SJCRH30 (cell line): Measurements from ENCODE around the gene ARHGEF5. TPM values are rescaled to one million over a fixed set of nuclear protein-coding genes. Genes with fewer than 3 reads are reported as not detected.
A peak's percentile ranks its signal among the peaks of the same experiment; 100 is the strongest.
"Not testable (repeated sequence)": the region's sequence is repeated elsewhere in the genome, so short reads cannot be mapped to it uniquely, and the experiment has no call there.

ENCODE experiments used
- DNase-seq, 2 experiments: peaks; one replicate each; pipeline ENCODE4 v3.0.0-alpha.2; 2015 to 2020
- H3K27ac ChIP-seq: fragments of 250-450 bp; sonication (Bioruptor Pico); 2 replicates; pipeline ENCODE4 v1.5.1; 2020; ENCODE audit warnings: mild to moderate bottlenecking, moderate library complexity
- H3K27me3 ChIP-seq: fragments of 250-450 bp; sonication (Bioruptor Pico); 2 replicates; pipeline ENCODE4 v1.5.1; 2020; ENCODE audit warnings: mild to moderate bottlenecking, moderate library complexity
- H3K36me3 ChIP-seq: fragments of 250-450 bp; sonication (Bioruptor Pico); 2 replicates; pipeline ENCODE4 v1.5.1; 2020; ENCODE audit warnings: mild to moderate bottlenecking, moderate library complexity
- H3K4me1 ChIP-seq: fragments of 250-450 bp; sonication (Bioruptor Pico); 2 replicates; pipeline ENCODE4 v1.5.1; 2020; ENCODE audit warnings: mild to moderate bottlenecking, moderate library complexity
- H3K4me3 ChIP-seq: fragments of 250-450 bp; sonication (Bioruptor Pico); 2 replicates; pipeline ENCODE4 v1.5.1; 2020; ENCODE audit warnings: mild to moderate bottlenecking, moderate library complexity
- H3K9me3 ChIP-seq: fragments of 250-450 bp; sonication (Bioruptor Pico); replicated peaks from 2 replicates; pipeline ENCODE4 v1.5.1; 2020; ENCODE audit warnings: mild to moderate bottlenecking, moderate library complexity
- total RNA-seq: library from RNA; depleted of rRNA; stranded (reverse); fragments of >200 nt; shearing (Covaris generic); gene quantifications from 2 replicates; pipeline ENCODE4 v1.2.3, GENCODE V29; 2014

ARHGEF5 gene
- total RNA-seq, 1 experiment from 2014 or later: not detected

- peaks cover 13% of the 10 kb centered on the region; the same call in 1 of the 2 replicates for H3K27me3 ChIP-seq
- no peak overlapping the region for H3K4me3 ChIP-seq
- H3K9me3 ChIP-seq: no peaks in the 10 kb centered on the region
- no peaks in the 10 kb centered on the region for H3K36me3 ChIP-seq
- no peak for DNase-seq
- no peaks in the 10 kb centered on the region for H3K4me1 ChIP-seq
- no peak overlapping the region for H3K27ac ChIP-seq
Observed at GRCh38 chr7:144398911-144399310, 43.7 kb downstream of the ARHGEF5 start.

- H3K9me3 ChIP-seq: no peaks in the 10 kb centered on the region
- H3K4me3 ChIP-seq: no peak overlapping the region
- DNase-seq: no peak
- H3K27ac ChIP-seq: no peak overlapping the region
- no peaks in the 10 kb centered on the region for H3K4me1 ChIP-seq
- no peaks in the 10 kb centered on the region for H3K36me3 ChIP-seq
- peaks cover 16% of the 10 kb centered on the region; the same call in 1 of the 2 replicates for H3K27me3 ChIP-seq
Observed at GRCh38 chr7:144399946-144400345, 44.7 kb downstream of the ARHGEF5 start.

DNA sequence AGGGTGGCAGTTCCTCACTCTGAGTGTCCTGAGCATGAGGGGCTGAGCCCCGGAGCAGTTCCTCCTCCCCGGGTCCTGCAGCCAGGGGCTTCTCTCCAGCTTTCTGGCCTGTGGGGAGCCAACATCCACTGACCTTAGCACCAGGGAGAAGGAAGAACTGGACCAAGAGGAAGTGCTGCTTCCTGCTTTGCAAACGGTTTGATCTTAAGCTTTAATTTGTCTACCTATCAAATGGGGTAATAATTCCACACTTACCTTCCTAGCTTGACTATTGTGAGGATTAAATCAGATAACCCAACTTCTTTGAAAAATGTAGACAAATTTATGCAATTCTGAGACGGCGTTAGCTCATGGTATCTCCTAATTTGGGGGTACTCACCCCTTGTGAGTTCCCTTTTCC is 46.3 kb downstream of the ARHGEF5 start:
- no peaks in the 10 kb centered on the region for H3K36me3 ChIP-seq
- DNase-seq: no peak
- H3K4me1 ChIP-seq: no peaks in the 10 kb centered on the region
- H3K27ac ChIP-seq: no peak overlapping the region
- peaks cover 15% of the 10 kb centered on the region; the same call in 1 of the 2 replicates for H3K27me3 ChIP-seq
- H3K4me3 ChIP-seq: no peak overlapping the region
- no peaks in the 10 kb centered on the region for H3K9me3 ChIP-seq

DNA sequence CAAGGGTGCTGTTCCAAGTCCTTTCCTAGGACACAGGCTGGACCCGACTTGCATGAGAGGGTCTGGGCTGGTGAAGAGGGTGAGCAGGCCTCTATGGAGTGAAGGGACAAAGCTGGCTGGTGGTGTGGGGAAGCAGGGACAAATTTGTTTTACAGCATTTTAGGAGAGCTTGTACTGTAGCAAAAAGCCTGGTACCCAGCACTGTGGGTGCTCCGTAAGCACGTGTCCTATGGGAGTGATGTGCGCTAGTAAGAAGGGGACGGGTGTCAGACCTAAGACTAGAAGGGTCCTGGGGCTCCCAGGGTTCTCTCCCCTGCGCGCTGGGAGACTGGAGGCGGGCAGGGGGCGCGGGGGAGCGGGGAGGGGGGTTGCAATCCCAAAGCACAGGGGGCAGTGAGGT is 47.9 kb downstream of the ARHGEF5 start:
- no peaks in the 10 kb centered on the region for H3K4me1 ChIP-seq
- no peaks in the 10 kb centered on the region for H3K9me3 ChIP-seq
- no peak overlapping the region for H3K4me3 ChIP-seq
- no peak overlapping the region for H3K27ac ChIP-seq
- peaks cover 18% of the 10 kb centered on the region; the same call in 1 of the 2 replicates for H3K27me3 ChIP-seq
- DNase-seq: no peak
- H3K36me3 ChIP-seq: no peaks in the 10 kb centered on the region

- Histone ChIP-seq H3K9me3 (no peaks in the 10 kb centered on the region), H3K27ac (no peak within 1 kb of the TSS), H3K4me1 (no peaks in the 10 kb centered on the region), H3K27me3 (peaks cover 18% of the 10 kb centered on the region; the same call in 1 of the 2 replicates), H3K36me3 (no peaks in the 10 kb centered on the region), H3K4me3 (no peak within 1 kb of the TSS)
- no peak for DNase-seq
Observed at GRCh38 chr7:144403649-144404061, 48.5 kb downstream of the ARHGEF5 start, which contains the start of gene NOBOX. TSS of gene NOBOX (minus strand) at chr7:144403693.

DNA sequence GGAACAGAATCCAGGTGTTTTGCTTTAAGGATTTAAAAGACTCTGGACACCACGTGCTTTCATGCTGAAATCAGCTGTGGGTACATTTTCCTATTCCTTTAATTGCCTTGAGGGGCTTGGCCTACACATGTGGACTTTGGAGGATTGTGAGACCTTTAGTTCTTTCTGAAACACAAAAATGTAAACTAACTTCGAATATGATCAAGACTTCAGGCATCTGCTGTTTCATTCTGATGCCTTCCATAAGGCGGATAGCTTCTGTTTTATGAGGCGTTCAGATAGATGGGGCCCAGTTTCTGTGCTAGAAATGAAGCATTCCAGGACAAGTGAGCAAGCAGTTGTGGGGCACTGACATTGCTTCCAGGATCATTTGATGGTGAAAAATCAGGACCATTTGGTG is 49.7 kb downstream of the ARHGEF5 start:
- H3K4me1 ChIP-seq: no peaks in the 10 kb centered on the region
- peaks cover 18% of the 10 kb centered on the region; the same call in 1 of the 2 replicates for H3K27me3 ChIP-seq
- no peak overlapping the region for H3K4me3 ChIP-seq
- no peak overlapping the region for H3K27ac ChIP-seq
- no peaks in the 10 kb centered on the region for H3K9me3 ChIP-seq
- H3K36me3 ChIP-seq: no peaks in the 10 kb centered on the region
- DNase-seq: no peak

- no peak overlapping the region for H3K27ac ChIP-seq
- H3K4me3 ChIP-seq: no peak overlapping the region
- no peaks in the 10 kb centered on the region for H3K36me3 ChIP-seq
- no peaks in the 10 kb centered on the region for H3K4me1 ChIP-seq
- H3K27me3 ChIP-seq: peaks cover 11% of the 10 kb centered on the region; the same call in 1 of the 2 replicates
- DNase-seq: peak in 1 of 2 experiments; percentile 4
- H3K9me3 ChIP-seq: no peaks in the 10 kb centered on the region
Observed at GRCh38 chr7:144407266-144407931, 52.2 kb downstream of the ARHGEF5 start.

GRCh38 chr7:144408121-144408520 is 52.9 kb downstream of the ARHGEF5 start:
- H3K4me1 ChIP-seq: no peaks in the 10 kb centered on the region
- no peaks in the 10 kb centered on the region for H3K9me3 ChIP-seq
- no peaks in the 10 kb centered on the region for H3K36me3 ChIP-seq
- no peak overlapping the region for H3K4me3 ChIP-seq
- no peak overlapping the region for H3K27ac ChIP-seq
- no peak for DNase-seq
- H3K27me3 ChIP-seq: peaks cover 11% of the 10 kb centered on the region; the same call in 1 of the 2 replicates

DNA sequence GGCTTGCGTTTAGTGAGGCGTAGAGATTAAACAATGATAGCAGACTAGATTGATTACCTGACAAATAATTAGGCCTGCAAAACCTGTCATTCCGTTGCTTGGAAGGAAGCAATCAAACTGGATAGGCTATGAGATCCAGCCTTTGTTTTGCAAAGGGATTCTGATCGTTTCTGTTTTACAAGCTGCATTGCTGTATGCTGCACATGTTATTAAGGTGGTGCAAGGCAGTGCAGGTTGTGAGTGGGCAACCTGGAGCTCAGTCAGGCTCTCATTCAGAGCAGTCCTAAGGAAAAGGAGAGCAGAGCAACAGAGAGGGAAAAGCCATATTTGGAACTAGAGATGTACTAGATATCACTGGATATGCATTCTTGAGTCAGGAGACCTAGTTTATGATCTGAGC is 55.2 kb downstream of the ARHGEF5 start:
- no peak overlapping the region for H3K27ac ChIP-seq
- no peaks in the 10 kb centered on the region for H3K36me3 ChIP-seq
- no peaks in the 10 kb centered on the region for H3K4me1 ChIP-seq
- peaks cover 8% of the 10 kb centered on the region; the same call in 1 of the 2 replicates for H3K27me3 ChIP-seq
- H3K4me3 ChIP-seq: no peak overlapping the region
- no peaks in the 10 kb centered on the region for H3K9me3 ChIP-seq
- no peak for DNase-seq

- no peak for DNase-seq
- Histone ChIP-seq H3K4me3 (no peak overlapping the region), H3K27me3 (no peaks in the 10 kb centered on the region), H3K9me3 (no peaks in the 10 kb centered on the region), H3K36me3 (no peaks in the 10 kb centered on the region), H3K4me1 (no peaks in the 10 kb centered on the region), H3K27ac (no peak overlapping the region)
Observed at GRCh38 chr7:144414815-144415214, 59.6 kb downstream of the ARHGEF5 start.

- DNase-seq: no peak
- Histone ChIP-seq H3K27ac (no peak overlapping the region), H3K4me3 (no peak overlapping the region), H3K4me1 (no peaks in the 10 kb centered on the region), H3K27me3 (no peaks in the 10 kb centered on the region), H3K36me3 (no peaks in the 10 kb centered on the region), H3K9me3 (no peaks in the 10 kb centered on the region)
Observed at GRCh38 chr7:144415858-144416257, 60.7 kb downstream of the ARHGEF5 start.

- no peak for DNase-seq
- H3K9me3 ChIP-seq: no peaks in the 10 kb centered on the region
Observed at GRCh38 chr7:144416341-144416740, 61.1 kb downstream of the ARHGEF5 start.

GRCh38 chr7:144418931-144419330 is 63.7 kb downstream of the ARHGEF5 start:
- H3K4me1 ChIP-seq, H3K4me3 ChIP-seq, DNase-seq, H3K36me3 ChIP-seq, H3K9me3 ChIP-seq, H3K27me3 ChIP-seq, H3K27ac ChIP-seq: not testable (repeated sequence)

More at GRCh38 chr7:144416341-144416740, 61.1 kb downstream of the ARHGEF5 start:
- Histone ChIP-seq H3K27me3 (no peaks in the 10 kb centered on the region), H3K27ac (no peak overlapping the region), H3K36me3 (no peaks in the 10 kb centered on the region), H3K4me1 (no peaks in the 10 kb centered on the region), H3K4me3 (no peak overlapping the region)

DNA sequence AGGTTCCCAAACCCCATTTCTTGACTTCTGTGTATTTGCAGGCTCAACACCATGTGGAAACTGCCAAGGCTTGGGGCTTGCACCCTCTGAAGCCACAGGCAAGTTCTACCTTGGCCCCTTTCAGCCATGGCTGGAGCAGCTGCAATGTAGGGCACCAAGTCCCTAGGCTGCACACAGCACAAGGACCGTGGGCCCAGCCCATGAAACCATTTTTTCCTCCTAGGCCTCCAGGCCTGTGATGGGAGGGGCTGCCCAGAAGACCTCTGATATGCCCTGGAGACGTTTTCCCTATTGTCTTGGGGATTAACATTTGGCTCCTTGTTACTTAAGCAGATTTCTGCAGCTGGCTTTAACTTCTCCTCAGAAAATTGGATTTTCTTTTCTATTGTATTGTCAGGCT is 72.3 kb downstream of the ARHGEF5 start:
- not testable (repeated sequence) for H3K27ac ChIP-seq, DNase-seq, H3K27me3 ChIP-seq, H3K4me1 ChIP-seq, H3K36me3 ChIP-seq, H3K9me3 ChIP-seq, H3K4me3 ChIP-seq

GRCh38 chr7:144428431-144428830 is 73.2 kb downstream of the ARHGEF5 start:
- Histone ChIP-seq H3K4me1 (no peaks in the 10 kb centered on the region), H3K27ac (no peak overlapping the region), H3K36me3 (no peaks in the 10 kb centered on the region), H3K27me3 (no peaks in the 10 kb centered on the region; the same call in 1 of the 2 replicates), H3K9me3 (no peaks in the 10 kb centered on the region), H3K4me3 (no peak overlapping the region)
- DNase-seq: no peak
